SW480 (cell line): ENCODE measurements around the gene OR1G1.
"Not testable (repeated sequence)": the region's sequence is repeated elsewhere in the genome, so short reads cannot be mapped to it uniquely, and the experiment has no call there.

Experiments used
- DNase-seq: peaks from one replicate; pipeline ENCODE4 v3.0.0-alpha.2; 2016; ENCODE audit warnings: low spot score

OR1G1 gene

GRCh38 chr17:3127451-3127850, at the start of gene OR1G1:
TSS of gene OR1G1 (minus strand) at chr17:3127551. CDS start at chr17:3127551, 0 bp downstream.
- no peak for DNase-seq

GRCh38 chr17:3167574-3167973, 40.2 kb upstream of the OR1G1 start:
- DNase-seq, result no peak

- no peak for DNase-seq
Measured at GRCh38 chr17:3157218-3157617, 29.9 kb upstream of the OR1G1 start.

GRCh38 chr17:3137494-3137893, 10.1 kb upstream of the OR1G1 start:
- not testable (repeated sequence) for DNase-seq

GRCh38 chr17:3104322-3104721, 23.0 kb downstream of the OR1G1 start, which contains the start of gene OR1D2:
TSS of gene OR1D2 (minus strand) at chr17:3104422. CDS start at chr17:3092996, 11,426 bp downstream.
- DNase-seq, result no peak
